Limb (tissue), 2 donors: ENCODE measurements around the gene IL13.
"Not testable (repeated sequence)": the region's sequence is repeated elsewhere in the genome, so short reads cannot be mapped to it uniquely, and the experiment has no call there.

Experiments
- DNase-seq, 2 donors: peaks; one replicate each; pipeline ENCODE4 v3.0.0-alpha.2; 2016; ENCODE audit errors: extremely low spot score in 2 of 2

Gene IL13

DNA sequence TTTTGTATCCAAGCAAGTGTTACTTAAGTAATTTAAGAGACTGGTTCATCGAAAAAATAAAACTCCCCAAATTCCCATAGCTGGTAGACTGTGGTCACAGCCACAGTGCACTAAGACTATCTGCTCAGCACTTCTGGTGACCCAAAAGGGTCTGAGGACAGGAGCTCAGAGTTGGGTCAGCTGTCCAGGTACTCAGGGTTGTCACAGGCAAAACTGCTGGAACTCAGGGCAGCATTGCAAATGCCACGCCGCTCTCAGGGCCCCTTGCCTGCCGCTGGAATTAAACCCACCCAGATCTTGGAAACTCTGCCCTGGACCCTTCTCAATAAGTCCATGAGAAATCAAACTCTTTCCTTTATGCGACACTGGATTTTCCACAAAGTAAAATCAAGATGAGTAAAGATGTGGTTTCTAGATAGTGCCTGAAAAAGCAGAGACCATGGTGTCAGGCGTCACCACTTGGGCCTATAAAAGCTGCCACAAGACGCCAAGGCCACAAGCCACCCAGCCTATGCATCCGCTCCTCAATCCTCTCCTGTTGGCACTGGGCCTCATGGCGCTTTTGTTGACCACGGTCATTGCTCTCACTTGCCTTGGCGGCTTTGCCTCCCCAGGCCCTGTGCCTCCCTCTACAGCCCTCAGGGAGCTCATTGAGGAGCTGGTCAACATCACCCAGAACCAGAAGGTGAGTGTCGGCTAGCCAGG, at the start of gene IL13:
IL13 (plus strand) TSS at position 498 of the 705 bp plus-strand sequence; CDS start at position 512, 14 bp downstream.
- no peak for DNase-seq

GRCh38 chr5:132611965-132612364, 46.0 kb upstream of the IL13 start:
- DNase-seq: no peak

DNA sequence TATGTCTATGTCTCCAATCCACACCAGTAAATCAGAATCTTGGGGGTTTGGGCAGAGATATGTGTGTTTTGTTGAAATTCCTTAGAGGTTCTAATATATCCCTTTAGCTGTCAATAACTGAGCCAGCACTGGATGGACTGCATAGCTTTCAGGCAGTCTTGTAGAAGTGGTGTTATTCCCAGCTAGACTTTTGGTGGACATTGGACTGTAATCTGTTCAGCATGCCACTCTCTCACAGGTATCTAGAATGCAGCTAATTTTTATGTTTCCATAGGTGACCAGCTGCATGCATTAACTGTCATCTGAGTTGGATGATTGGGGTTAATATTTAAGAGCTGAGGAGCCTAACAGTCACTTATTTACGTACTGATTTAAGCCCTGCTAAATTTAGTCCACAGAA, 45.1 kb upstream of the IL13 start:
- DNase-seq: no peak

GRCh38 chr5:132621699-132622098, 36.3 kb upstream of the IL13 start:
- DNase-seq: no peak

DNA sequence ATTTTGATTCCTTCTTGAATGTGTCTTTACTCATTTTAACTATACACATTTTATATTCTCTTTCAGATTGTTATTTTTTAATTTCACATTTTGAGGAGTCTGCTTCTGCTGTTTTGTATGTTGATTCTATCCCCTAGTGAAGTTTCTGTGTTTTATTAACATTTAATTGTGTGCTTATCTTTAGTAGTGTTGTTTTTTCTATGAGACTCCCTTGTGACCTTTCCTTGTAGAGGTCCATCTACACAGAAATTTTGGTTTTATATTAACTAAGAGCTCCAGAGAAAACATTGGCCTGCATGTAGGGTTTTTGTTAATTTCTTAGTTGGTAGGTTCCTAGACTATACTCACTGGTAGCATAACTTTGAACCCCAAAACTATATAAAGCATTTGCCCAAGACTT, 35.4 kb upstream of the IL13 start:
- no peak for DNase-seq

DNA sequence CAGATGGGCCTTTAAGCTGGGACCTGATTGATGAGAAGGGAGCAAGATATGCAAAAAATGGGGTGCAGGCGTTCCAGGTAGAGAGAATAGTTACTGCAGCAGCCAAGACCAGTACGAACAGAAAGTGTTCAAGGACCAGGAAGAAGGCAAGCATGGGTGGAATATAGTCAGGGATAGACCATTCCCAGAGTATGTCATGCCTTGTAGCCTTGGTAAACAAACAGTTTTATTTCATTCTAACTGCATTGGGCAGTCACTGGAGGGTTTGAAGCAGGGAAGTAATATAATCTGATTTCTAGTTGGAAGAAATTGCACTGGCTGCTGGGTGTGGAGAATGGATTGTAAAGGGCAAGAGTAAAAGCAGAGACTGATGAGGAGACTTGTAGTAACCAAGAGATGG, 30.5 kb upstream of the IL13 start:
- DNase-seq: no peak

DNA sequence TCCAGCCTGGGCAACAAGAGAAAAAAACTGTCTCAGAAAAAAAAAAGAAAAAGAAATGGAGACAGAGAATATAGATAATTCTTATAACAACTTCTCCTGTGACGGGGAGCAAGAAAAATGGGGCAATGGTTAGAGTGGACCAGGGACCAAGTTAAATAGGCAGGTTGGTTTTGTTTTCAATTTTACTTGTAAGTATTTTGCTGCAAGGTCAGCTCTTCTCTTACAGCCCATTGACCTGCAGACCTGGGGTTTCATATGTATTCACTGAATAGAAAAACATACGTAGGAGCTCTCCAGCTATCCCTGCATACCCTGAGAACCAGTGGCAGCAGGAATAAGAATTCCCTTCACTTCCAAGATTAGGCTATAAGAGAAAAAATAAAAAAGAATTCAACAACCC, 29.2 kb upstream of the IL13 start:
- DNase-seq: no peak

DNA sequence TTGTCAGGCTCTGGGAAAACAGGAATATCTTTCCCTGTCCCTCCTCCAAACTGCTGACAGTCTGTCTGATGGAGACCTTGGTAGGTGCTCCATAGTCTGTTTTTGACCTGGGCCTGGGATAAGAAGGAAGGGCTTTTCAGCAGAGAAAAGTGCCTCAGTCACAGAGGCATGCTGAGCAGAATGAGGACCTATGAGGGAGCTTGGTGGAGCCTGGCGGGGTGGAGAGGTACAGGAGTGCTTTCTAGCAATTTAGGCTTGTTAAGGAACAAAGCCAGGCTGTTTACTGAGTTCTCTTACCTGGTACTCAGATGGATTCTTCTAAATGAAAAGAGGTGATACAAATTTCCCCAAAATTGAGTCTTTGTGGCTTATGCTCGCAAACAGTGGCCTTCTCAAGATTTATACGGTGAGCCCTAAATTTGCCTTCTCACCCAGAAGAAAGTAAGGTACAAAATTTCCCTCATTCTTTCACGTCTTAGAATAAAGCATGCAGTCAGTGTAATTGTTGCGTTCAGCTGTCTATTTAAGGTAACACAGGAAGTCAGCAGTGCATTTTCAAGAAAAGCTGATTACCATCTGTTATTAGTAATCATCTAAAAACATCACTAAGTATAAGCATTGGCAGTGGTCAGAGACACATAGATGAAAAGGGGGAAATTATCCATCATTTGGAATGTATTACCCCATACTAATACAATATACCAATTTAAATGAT, 28.6 kb upstream of the IL13 start:
- no peak for DNase-seq

DNA sequence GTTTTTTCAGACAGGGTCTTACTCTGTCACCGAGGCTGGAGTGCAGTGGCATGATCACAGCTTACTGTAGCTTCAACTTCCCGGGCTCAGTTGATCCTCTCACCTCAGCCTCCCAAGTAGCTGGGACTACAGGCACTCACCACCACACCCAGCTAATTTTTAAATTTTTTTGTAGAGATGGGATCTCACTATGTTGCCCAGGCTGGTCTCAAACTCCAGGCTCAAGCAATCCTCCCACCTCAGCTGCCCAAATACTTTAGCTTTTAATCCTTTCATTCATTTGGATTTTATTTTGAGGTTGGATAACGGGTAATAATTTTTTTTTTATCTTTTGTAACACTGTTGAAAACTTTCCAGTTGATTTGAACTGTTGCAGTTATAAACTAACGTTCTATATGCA, 24.4 kb upstream of the IL13 start:
- DNase-seq: not testable (repeated sequence)

GRCh38 chr5:132635873-132636272, 22.1 kb upstream of the IL13 start:
- no peak for DNase-seq

DNA sequence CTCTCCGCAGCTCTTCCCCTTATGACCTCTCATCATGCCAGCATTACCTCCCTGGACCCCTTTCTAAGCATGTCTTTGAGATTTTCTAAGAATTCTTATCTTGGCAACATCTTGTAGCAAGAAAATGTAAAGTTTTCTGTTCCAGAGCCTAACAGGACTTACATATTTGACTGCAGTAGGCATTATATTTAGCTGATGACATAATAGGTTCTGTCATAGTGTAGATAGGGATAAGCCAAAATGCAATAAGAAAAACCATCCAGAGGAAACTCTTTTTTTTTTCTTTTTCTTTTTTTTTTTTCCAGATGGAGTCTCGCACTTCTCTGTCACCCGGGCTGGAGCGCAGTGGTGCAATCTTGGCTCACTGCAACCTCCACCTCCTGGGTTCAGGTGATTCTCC, 20.7 kb upstream of the IL13 start:
- no peak for DNase-seq

- no peak for DNase-seq
Measured at GRCh38 chr5:132639706-132640130, 18.3 kb upstream of the IL13 start.

- DNase-seq: no peak
Measured at GRCh38 chr5:132640613-132641012, 17.4 kb upstream of the IL13 start.

DNA sequence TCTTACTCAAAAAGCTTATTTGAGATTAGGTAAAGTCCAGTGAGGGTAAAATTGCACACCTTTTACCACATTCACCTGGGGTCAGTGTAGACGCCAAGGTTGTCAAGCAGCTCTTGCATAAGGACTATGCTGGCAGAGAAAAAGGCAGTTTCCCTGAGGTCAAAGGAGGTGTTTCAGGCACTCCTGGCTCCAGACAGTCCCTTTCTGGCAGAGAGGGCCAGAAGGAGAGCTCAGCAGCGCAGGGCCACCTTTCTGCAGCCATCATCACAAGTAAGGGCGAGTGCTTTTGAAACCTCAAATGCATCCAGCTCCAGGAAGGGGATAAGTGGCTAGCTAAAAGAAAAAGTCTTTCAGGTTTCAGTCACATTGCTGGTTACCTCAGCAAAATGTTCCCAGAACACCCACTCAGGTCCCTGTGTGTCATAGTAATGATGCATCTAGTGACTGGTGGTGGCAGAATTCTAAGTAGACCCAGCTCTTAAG, 16.7 kb upstream of the IL13 start:
- no peak for DNase-seq

GRCh38 chr5:132641841-132642240, 16.1 kb upstream of the IL13 start:
- no peak for DNase-seq

GRCh38 chr5:132644177-132644576, 13.8 kb upstream of the IL13 start:
- no peak for DNase-seq

- no peak for DNase-seq
Measured at GRCh38 chr5:132646583-132647266, 11.2 kb upstream of the IL13 start.

DNA sequence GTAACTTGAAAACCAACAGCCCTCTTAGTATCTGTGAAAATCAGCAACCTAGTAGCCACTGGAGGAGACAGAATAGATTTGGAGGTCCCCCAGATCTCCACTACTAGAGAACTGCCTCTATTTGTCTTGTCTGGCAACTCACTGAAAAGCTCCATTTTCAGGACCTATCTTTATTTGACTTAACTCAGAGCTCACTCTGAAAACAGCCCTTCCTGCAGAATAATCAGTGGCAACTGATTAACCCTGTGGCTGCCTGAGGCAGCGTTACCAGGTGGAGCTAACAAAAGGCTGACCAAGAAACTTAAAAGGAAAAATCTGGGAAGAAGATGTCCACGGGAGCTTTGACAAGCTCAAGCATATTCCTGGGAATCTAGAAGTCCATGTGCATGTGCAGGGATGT, 10.5 kb upstream of the IL13 start:
- DNase-seq: no peak

DNA sequence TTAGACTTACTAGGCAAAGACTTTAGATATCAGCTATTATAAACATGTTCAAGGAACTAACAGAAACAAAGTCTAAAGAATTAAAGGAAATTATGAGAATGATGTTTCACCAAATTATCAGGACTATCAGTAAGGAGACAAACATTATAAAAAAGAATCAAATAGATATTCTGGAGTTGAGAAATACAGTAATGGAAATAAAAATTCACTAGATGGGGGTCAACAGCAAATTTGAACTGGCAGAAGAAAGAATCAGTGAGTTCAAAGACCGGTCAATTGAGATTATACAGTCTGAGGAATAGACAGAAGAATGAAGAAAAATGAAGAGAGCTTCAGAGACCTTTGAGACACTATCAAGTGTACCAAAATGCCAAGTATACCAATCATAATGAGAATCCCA, 9.6 kb upstream of the IL13 start:
- no peak for DNase-seq

DNA sequence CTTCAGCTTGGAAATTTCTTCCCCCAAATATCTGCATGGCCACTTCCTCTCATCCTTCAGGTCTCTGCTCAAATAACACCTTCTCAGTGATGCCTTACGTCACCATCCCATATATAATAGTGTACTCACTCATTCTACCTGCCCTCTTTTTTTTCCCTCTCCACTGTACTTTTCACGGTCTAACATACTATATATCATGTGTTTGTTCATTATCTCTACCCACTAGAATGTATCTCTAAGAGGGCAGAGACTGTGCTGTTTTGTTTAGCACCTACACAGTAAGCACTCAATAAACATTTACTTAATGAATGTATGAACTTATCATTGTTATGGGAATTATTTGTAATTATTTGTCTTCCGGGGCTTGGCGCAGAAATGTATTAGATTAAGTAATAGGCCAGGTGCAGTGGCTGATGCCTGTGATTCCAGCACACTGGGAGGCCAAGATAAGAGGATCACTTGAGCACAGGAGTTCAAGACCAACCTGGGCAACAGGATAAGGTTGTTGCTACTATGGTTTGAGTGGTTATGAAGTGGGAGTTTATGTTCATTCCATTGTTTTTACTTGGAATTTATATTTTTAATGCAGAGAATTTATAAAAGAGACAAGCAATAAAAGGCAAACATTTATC, 6.0 kb upstream of the IL13 start:
- no peak for DNase-seq

- no peak for DNase-seq
Measured at GRCh38 chr5:132653716-132654115, 4.3 kb upstream of the IL13 start.
